A549 (cell line): ENCODE results near the gene YIPF6. TPM values are rescaled to one million over a fixed set of nuclear protein-coding genes. Genes with fewer than 3 reads are reported as not detected.
"Not testable (repeated sequence)": the region's sequence is repeated elsewhere in the genome, so short reads cannot be mapped to it uniquely, and the experiment has no call there.

Experiments used
- ATAC-seq, 2 experiments: fragments of 200-7000 bp in 1 of 2; fragments of >200 bp in 1 of 2; cut with Nextera tagmentation in 1 of 2; cut with Tn5 transposase in 1 of 2; 3 replicates each; pipeline versions ENCODE4 v1.8.0 to v1.9.1; 2018 to 2020; ENCODE audit warnings: mild to moderate bottlenecking in 1 of 2, moderate library complexity in 1 of 2
- CTCF ChIA-PET: fragments of 300-600 bp; sonication (Branson Sonifier 250); formaldehyde crosslinking; extraction: SDS; loops from one replicate; lab custom pipeline; 2021; ENCODE audit warnings: antibody characterized with exemption, inconsistent platforms; lab: Yijun Ruan, JAX
- POLR2A ChIA-PET: fragments of 350-600 bp; formaldehyde crosslinking; extraction: SDS; loops from one replicate; lab custom pipeline; 2021; ENCODE audit warnings: antibody characterized with exemption, inconsistent platforms; lab: Yijun Ruan, JAX
- DNase-seq, 2 experiments: peaks; one replicate each; pipeline versions ENCODE4 v3.0.0 to v3.0.0-alpha.2; 2011 to 2016; ENCODE audit warnings: low read depth in 1 of 2, low spot score in 1 of 2
- FAIRE-seq: peaks from 2 replicates; lab custom pipeline; 2011; peaks lifted over from hg19 to GRCh38; lab: Jason Lieb, UNC
- H3K27ac ChIP-seq, 2 experiments: fragments of >200 bp; sonication (Bioruptor Twin); formaldehyde crosslinking; 3 replicates each; pipeline ENCODE4 v1.5.1; 2016 to 2017
- H3K4me1 ChIP-seq: fragments of >200 bp; sonication (Bioruptor Twin); formaldehyde crosslinking; 3 replicates; pipeline ENCODE4 v1.6.1; 2016
- H3K4me2 ChIP-seq: fragments of >200 bp; sonication (Bioruptor Twin); formaldehyde crosslinking; 3 replicates; pipeline ENCODE4 v1.6.1; 2016
- H3K4me3 ChIP-seq: fragments of >200 bp; sonication (Bioruptor Twin); formaldehyde crosslinking; 3 replicates; pipeline ENCODE4 v1.5.1; 2016
- H3K9me3 ChIP-seq: fragments of >200 bp; sonication (Bioruptor Twin); formaldehyde crosslinking; 3 replicates; pipeline ENCODE4 v1.6.1; 2016
- BHLHE40 ChIP-seq: IDR thresholded peaks from 2 replicates; pipeline ENCODE4 v1.6.1; 2012; ENCODE audit warnings: low read depth, low read length, inconsistent platforms
- CBX2 ChIP-seq: fragments of 200-600 bp; sonication (generic); IDR thresholded peaks from 2 replicates; pipeline ENCODE4 v1.6.1; 2016; ENCODE audit warnings: low read depth, mild to moderate bottlenecking, borderline replicate concordance
- CBX8 ChIP-seq: fragments of 200-600 bp; sonication (generic); IDR thresholded peaks from 2 replicates; pipeline ENCODE4 v1.6.1; 2016
- CHD4 ChIP-seq: fragments of 200-600 bp; sonication (generic); IDR thresholded peaks from 2 replicates; pipeline ENCODE4 v1.6.1; 2016; ENCODE audit warnings: antibody characterized with exemption, mild to moderate bottlenecking, borderline replicate concordance
- EHF ChIP-seq: fragments of 250-450 bp; sonication (Bioruptor Pico); IDR thresholded peaks from 2 replicates; pipeline ENCODE4 v1.5.0; 2020; ENCODE audit warnings: mild to moderate bottlenecking
- FOXS1 ChIP-seq: fragments of 250-450 bp; sonication (Bioruptor Pico); IDR thresholded peaks from 2 replicates; pipeline ENCODE4 v1.5.0; 2020; ENCODE audit warnings: mild to moderate bottlenecking, moderate library complexity
- HOXB5 ChIP-seq: fragments of 250-450 bp; sonication (Bioruptor Pico); IDR thresholded peaks from 2 replicates; pipeline ENCODE4 v1.5.0; 2020; ENCODE audit warnings: mild to moderate bottlenecking, moderate library complexity
- NFE2L2 ChIP-seq: fragments of 150-350 bp; conservative IDR thresholded peaks from 2 replicates; pipeline ENCODE4 v1.6.1; 2014; ENCODE audit warnings: low read length
- POLR2AphosphoS2 ChIP-seq: conservative IDR thresholded peaks from 2 replicates; pipeline ENCODE4 v1.6.1; 2012; ENCODE audit warnings: low read length, improper control_type of control experiment, inconsistent platforms
- RAD21 ChIP-seq, 2 experiments: fragments of >200 bp in 1 of 2; sonication (Bioruptor Twin) in 1 of 2; formaldehyde crosslinking in 1 of 2; IDR thresholded peaks in 1 of 2; conservative IDR thresholded peaks in 1 of 2; 2 replicates in 1 of 2; 3 replicates in 1 of 2; pipeline ENCODE4 v1.6.1; 2012 to 2018; ENCODE audit warnings: inconsistent platforms in 1 of 2
- RFX5 ChIP-seq: fragments of 450-650 bp; IDR thresholded peaks from 2 replicates; pipeline ENCODE4 v1.7.1; 2014; ENCODE audit warnings: antibody characterized with exemption, mild to moderate bottlenecking, moderate library complexity
- SMC3 ChIP-seq: fragments of >200 bp; sonication (Bioruptor Twin); formaldehyde crosslinking; IDR thresholded peaks from 3 replicates; pipeline ENCODE4 v1.6.1; 2018; ENCODE audit warnings: inconsistent platforms
- TP53 ChIP-seq: fragments of 250-450 bp; sonication (Bioruptor Pico); IDR thresholded peaks from 2 replicates; pipeline ENCODE4 v1.5.0; 2021; ENCODE audit warnings: mild to moderate bottlenecking, moderate library complexity
- ZFP36 ChIP-seq: fragments of 450-650 bp; IDR thresholded peaks from 2 replicates; pipeline ENCODE4 v1.6.1; 2014; ENCODE audit warnings: borderline replicate concordance; ENCODE audit not compliant: partially characterized antibody
- WGBS: methylation state at CpG from one replicate; pipeline ENCODE4 v1.1.6; 2017; ENCODE audit errors: missing lambda C conversion rate; 5-methylcytosine and 5-hydroxymethylcytosine counted together
- polyA plus RNA-seq, 4 experiments: library from polyadenylated mRNA; depleted of rRNA in 3 of 4; stranded (reverse); fragments of >200 nt; fragmentation: RNase III in 1 of 4; extraction: RNeasy Plus Mini Kit Qiagen cat#74134 plus additional on column Dnase treatment in 1 of 4; gene quantifications; 2 replicates in 3 of 4; 3 replicates in 1 of 4; pipeline ENCODE4 v1.2.3, GENCODE V29; 2011 to 2017
- TF ChIP-seq, protein P1 (sequence below): fragments of >200 bp; sonication (Bioruptor Twin); formaldehyde crosslinking; IDR thresholded peaks from 3 replicates; pipeline ENCODE4 v1.5.1; 2016
- TF ChIP-seq, protein P2 (sequence below): IDR thresholded peaks from 2 replicates; pipeline ENCODE4 v1.6.1; 2012
- TF ChIP-seq, protein P3 (sequence below): fragments of 450-650 bp; IDR thresholded peaks from 2 replicates; pipeline ENCODE4 v1.6.1; 2014; ENCODE audit warnings: antibody characterized with exemption
- TF ChIP-seq, protein P4 (sequence below): fragments of 250-450 bp; sonication (Bioruptor Pico); IDR thresholded peaks from 2 replicates; pipeline ENCODE4 v1.5.0; 2020; ENCODE audit warnings: low read depth, mild to moderate bottlenecking, moderate library complexity

YIPF6 gene
- polyA plus RNA-seq, 2 of the 4 experiments (the other 2 are of a cell fraction) = 27.8 to 58.9 TPM

DNA sequence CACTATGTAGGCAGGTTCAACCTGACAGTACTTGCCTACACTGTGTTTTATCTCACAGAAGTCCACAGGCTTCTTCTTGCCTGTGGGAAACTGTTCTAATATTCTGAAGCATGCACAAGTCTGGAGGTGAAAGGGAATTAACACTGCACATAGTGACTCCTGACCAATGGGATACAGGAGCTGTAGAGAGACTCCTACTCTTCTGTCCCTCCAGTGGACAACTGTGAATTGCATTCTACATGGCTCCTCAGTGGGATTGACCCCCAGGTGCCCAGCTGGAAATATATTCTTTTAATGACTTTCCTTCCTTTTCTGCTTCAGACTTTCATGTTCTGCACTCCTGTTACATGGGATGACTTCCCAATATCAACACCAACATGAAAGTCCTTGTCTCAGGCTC is 8.2 kb upstream of the YIPF6 start:
- peak overlapping the region; percentile 70 to 83 for H3K27ac ChIP-seq
- ATAC-seq (peak; percentile 96 to 98), DNase-seq (peak; percentile 69 to 74), FAIRE-seq (peak; percentile 97)
- TF ChIP-seq RFX5 (no peak), CHD4 (no peak), ZFP36 (no peak), RAD21 (conservative IDR thresholded peaks at IDR 0.05 in 1 of 2, IDR thresholded peaks at IDR 0.05 in 1 of 2) (peak; percentile 24 to 49; a peak in 3 of 5 replicates), SMC3 (peak; percentile 49; the same call in 2 of the 3 replicates), CBX8 (no peak), POLR2AphosphoS2 (no peak)
- TF ChIP-seq, protein P1, sequence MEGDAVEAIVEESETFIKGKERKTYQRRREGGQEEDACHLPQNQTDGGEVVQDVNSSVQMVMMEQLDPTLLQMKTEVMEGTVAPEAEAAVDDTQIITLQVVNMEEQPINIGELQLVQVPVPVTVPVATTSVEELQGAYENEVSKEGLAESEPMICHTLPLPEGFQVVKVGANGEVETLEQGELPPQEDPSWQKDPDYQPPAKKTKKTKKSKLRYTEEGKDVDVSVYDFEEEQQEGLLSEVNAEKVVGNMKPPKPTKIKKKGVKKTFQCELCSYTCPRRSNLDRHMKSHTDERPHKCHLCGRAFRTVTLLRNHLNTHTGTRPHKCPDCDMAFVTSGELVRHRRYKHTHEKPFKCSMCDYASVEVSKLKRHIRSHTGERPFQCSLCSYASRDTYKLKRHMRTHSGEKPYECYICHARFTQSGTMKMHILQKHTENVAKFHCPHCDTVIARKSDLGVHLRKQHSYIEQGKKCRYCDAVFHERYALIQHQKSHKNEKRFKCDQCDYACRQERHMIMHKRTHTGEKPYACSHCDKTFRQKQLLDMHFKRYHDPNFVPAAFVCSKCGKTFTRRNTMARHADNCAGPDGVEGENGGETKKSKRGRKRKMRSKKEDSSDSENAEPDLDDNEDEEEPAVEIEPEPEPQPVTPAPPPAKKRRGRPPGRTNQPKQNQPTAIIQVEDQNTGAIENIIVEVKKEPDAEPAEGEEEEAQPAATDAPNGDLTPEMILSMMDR = peak; percentile 42
- H3K4me3 ChIP-seq = no peak overlapping the region
- no peaks in the 10 kb centered on the region for H3K9me3 ChIP-seq
- H3K4me2 ChIP-seq = peak overlapping the region; percentile 61
- peaks cover 34% of the 10 kb centered on the region for H3K4me1 ChIP-seq
- POLR2A ChIA-PET = interaction anchor here (1.3 to 1.7 kb wide), 2 partner anchors 8 to 57 kb away, joined by 6 read pairs; partner anchors contain the start of genes OPHN1 and YIPF6
- CTCF ChIA-PET = interaction anchor here (0.8 to 2.8 kb wide), 9 partner anchors 10 to 306 kb away, joined by 3 to 26 read pairs (median 4); no protein-coding TSS in a partner anchor

DNA sequence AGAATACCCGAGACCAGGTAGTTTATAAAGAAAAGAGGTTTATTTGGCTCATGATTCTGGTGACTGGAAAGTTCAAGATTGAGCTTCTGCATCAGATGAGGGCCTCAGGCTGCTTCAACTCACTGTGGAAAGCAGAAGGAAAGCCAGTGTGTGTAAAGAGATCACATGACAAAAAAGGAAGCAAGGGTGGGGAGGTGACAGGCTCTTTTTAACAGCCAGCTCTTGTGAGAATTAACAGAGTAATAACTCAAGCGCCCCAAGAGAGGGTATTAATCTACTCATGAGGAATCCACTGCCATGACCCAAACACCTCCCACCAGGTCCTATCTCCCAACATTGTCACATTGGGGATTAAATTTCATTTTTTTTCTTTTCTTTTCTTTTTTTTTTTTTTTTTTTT is 6.3 kb upstream of the YIPF6 start:
- H3K4me2 ChIP-seq = no peak overlapping the region
- ChIA-PET CTCF (interaction anchor here (1.0 kb wide), 1 partner anchor 296 kb away, joined by 4 read pairs; no protein-coding TSS in a partner anchor), POLR2A (no interaction called here)
- DNase-seq (no peak), FAIRE-seq (peak; percentile 95), ATAC-seq (no peak)
- WGBS = 88% methylated on average over 2 of the region's 2 CpGs
- H3K4me3 ChIP-seq = no peak overlapping the region
- H3K27ac ChIP-seq = no peak overlapping the region
- H3K9me3 ChIP-seq = no peaks in the 10 kb centered on the region
- H3K4me1 ChIP-seq = peaks cover 34% of the 10 kb centered on the region
- TF ChIP-seq POLR2AphosphoS2 = no peak
- TF ChIP-seq, protein P2, sequence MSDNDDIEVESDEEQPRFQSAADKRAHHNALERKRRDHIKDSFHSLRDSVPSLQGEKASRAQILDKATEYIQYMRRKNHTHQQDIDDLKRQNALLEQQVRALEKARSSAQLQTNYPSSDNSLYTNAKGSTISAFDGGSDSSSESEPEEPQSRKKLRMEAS = no peak
- TF ChIP-seq NFE2L2 = no peak
- no peak for TF ChIP-seq BHLHE40

DNA sequence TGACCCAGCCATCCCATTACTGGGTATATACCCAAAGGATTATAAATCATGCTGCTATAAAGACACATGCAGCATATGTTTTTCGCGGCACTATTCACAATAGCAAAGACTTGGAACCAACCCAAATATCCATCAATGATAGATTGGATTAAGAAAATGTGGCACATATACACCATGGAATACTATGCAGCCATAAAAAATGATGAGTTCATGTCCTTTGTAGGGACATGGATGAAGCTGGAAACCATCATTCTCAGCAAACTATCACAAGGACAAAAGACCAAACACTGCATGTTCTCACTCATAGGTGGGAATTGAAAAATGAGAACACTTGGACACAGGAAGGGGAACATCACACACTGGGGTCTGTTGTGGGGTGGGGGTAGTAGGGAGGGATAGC is 5.1 kb upstream of the YIPF6 start:
- H3K4me1 ChIP-seq = peaks cover 28% of the 10 kb centered on the region
- H3K27ac ChIP-seq, DNase-seq, CTCF ChIA-PET, H3K9me3 ChIP-seq, POLR2A ChIA-PET, H3K4me2 ChIP-seq, ATAC-seq, FAIRE-seq, H3K4me3 ChIP-seq: not testable (repeated sequence)
- 84% methylated on average over 2 of the region's 2 CpGs for WGBS

DNA sequence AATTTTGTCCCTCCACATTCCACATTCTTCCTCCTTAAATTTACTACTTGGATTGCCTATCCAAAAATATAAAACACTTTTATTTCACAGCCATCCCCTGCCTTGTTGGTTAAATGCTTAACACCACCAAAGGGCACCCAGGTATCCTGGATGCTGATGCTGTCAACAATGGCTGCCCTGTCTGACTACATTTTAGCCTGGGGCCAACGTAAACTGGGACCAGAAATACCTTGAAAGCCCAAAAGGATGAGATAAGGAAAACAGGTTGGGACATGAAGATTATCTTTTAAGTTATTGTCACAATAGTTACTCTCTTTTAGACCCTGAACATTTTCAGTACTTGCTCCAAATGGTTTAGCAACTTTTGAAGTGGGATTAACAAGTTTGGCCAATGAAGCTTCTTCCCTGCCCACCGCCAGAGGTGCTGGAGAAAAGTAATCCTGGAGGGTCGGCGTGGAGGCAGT is 775 bp upstream of the YIPF6 start:
- peak; percentile 49 to 58; a peak in 4 of 6 replicates for ATAC-seq
- 0% methylated on average over 4 of the region's 4 CpGs for WGBS
- POLR2A ChIA-PET = interaction anchor here (0.7 to 1.7 kb wide), 4 partner anchors 7 to 301 kb away, joined by 3 to 6 read pairs (median 4); partner anchors contain the start of gene OPHN1
- CTCF ChIA-PET = interaction anchor here (0.9 to 2.5 kb wide), 5 partner anchors 11 to 312 kb away, joined by 3 to 7 read pairs (median 4); no protein-coding TSS in a partner anchor
- peak overlapping the region; percentile 75 for H3K4me3 ChIP-seq
- H3K4me1 ChIP-seq = peaks cover 5% of the 10 kb centered on the region; the same call in 2 of the 3 replicates
- peak; percentile 25 to 29 for DNase-seq
- no peaks in the 10 kb centered on the region for H3K9me3 ChIP-seq
- peak overlapping the region; percentile 79 for H3K4me2 ChIP-seq
- peak; percentile 93 for FAIRE-seq
- H3K27ac ChIP-seq = peak overlapping the region; percentile 96 to 98
- TF ChIP-seq, protein P3, sequence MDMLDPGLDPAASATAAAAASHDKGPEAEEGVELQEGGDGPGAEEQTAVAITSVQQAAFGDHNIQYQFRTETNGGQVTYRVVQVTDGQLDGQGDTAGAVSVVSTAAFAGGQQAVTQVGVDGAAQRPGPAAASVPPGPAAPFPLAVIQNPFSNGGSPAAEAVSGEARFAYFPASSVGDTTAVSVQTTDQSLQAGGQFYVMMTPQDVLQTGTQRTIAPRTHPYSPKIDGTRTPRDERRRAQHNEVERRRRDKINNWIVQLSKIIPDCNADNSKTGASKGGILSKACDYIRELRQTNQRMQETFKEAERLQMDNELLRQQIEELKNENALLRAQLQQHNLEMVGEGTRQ = no peak
- TF ChIP-seq HOXB5 (CRISPR knock-in tag) (no peak), EHF (no peak), CBX2 (no peak), FOXS1 (no peak), NFE2L2 (no peak), TP53 (CRISPR knock-in tag) (no peak)
- TF ChIP-seq, protein P4, sequence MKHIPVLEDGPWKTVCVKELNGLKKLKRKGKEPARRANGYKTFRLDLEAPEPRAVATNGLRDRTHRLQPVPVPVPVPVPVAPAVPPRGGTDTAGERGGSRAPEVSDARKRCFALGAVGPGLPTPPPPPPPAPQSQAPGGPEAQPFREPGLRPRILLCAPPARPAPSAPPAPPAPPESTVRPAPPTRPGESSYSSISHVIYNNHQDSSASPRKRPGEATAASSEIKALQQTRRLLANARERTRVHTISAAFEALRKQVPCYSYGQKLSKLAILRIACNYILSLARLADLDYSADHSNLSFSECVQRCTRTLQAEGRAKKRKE (CRISPR knock-in tag) = no peak
